ENCODE data around the gene MCEE. TPM values are rescaled to one million over a fixed set of nuclear protein-coding genes. Genes with fewer than 3 reads are reported as not detected.

Gene MCEE
- total and polyA plus RNA-seq, 2 donors = 18.0 to 28.9 TPM

- Histone ChIP-seq H3K27ac (ENCODE audit: low read depth in 1 of 2, low read length in 1 of 2) (no peak overlapping the region), H3K4me3 (ENCODE audit: low read length in 2 of 2) (no peak overlapping the region), H3K4me1 (ENCODE audit: control insufficient read depth in 2 of 2, insufficient read depth in 2 of 2, low read length in 2 of 2) (peaks cover 3 to 23% of the 10 kb centered on the region in 2 donors), H3K36me3 (ENCODE audit: control insufficient read depth in 2 of 2, insufficient read depth in 2 of 2, low read length in 1 of 2) (peaks cover 55 to 61% of the 10 kb centered on the region in 2 donors), H3K9me3 (ENCODE audit: control insufficient read depth in 2 of 2, insufficient read depth in 1 of 2, low read length in 1 of 2) (no peaks in the 10 kb centered on the region), H3K27me3 (ENCODE audit: control insufficient read depth in 2 of 2, insufficient read depth in 1 of 2, low read length in 1 of 2) (no peaks in the 10 kb centered on the region)
- WGBS = 99% methylated on average over 2 of the region's 2 CpGs
- DNase-seq (ENCODE audit: low read depth in 6 of 9, low spot score in 9 of 9) = no peak
These were observed 55.1 kb downstream of the MCEE start for GRCh38 chr2:71074893-71075395.

GRCh38 chr2:71073475-71073874, 56.6 kb downstream of the MCEE start:
- no peak overlapping the region for H3K4me3 ChIP-seq (ENCODE audit: low read length in 2 of 2)
- peaks cover 6 to 33% of the 10 kb centered on the region in 2 donors for H3K4me1 ChIP-seq (ENCODE audit: control insufficient read depth in 2 of 2, insufficient read depth in 2 of 2, low read length in 2 of 2)
- WGBS = over 99% methylated on average over 8 of the region's 8 CpGs
- H3K27ac ChIP-seq (ENCODE audit: low read depth in 1 of 2, low read length in 1 of 2) = no peak overlapping the region
- peaks cover 0 to 4% of the 10 kb centered on the region in 2 donors for H3K9me3 ChIP-seq (ENCODE audit: control insufficient read depth in 2 of 2, insufficient read depth in 1 of 2, low read length in 1 of 2)
- H3K27me3 ChIP-seq (ENCODE audit: control insufficient read depth in 2 of 2, insufficient read depth in 1 of 2, low read length in 1 of 2) = no peaks in the 10 kb centered on the region
- DNase-seq (ENCODE audit: low read depth in 6 of 9, low spot score in 9 of 9) = no peak
- H3K36me3 ChIP-seq (ENCODE audit: control insufficient read depth in 2 of 2, insufficient read depth in 2 of 2, low read length in 1 of 2) = peaks cover 47 to 54% of the 10 kb centered on the region in 2 donors

DNA sequence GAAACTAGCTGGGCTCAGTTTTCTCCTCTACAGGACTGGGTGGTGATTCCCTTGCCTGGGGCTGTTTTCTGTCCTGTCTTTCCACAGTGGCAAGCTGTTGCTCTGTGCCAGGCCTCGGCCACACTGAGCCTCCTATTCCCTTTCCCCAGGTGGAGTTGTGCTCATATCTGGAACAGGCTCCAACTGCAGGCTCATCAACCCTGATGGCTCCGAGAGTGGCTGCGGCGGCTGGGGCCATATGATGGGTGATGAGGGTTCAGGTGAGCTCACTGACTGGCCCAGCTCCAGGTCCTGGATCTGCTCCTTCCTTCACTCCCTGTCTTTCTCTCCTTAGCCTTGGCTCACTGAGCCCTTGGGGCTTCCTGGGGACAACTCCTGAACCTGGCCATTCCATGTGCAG, 57.5 kb downstream of the MCEE start:
- Histone ChIP-seq H3K27me3 (ENCODE audit: control insufficient read depth in 2 of 2, insufficient read depth in 1 of 2, low read length in 1 of 2) (no peaks in the 10 kb centered on the region), H3K27ac (ENCODE audit: low read depth in 1 of 2, low read length in 1 of 2) (peak overlapping the region in 1 of 2 donors; percentile 49), H3K4me1 (ENCODE audit: control insufficient read depth in 2 of 2, insufficient read depth in 2 of 2, low read length in 2 of 2) (peaks cover 8 to 37% of the 10 kb centered on the region in 2 donors), H3K36me3 (ENCODE audit: control insufficient read depth in 2 of 2, insufficient read depth in 2 of 2, low read length in 1 of 2) (peaks cover 39 to 48% of the 10 kb centered on the region in 2 donors), H3K9me3 (ENCODE audit: control insufficient read depth in 2 of 2, insufficient read depth in 1 of 2, low read length in 1 of 2) (peaks cover 0 to 8% of the 10 kb centered on the region in 2 donors), H3K4me3 (ENCODE audit: low read length in 2 of 2) (no peak overlapping the region)
- WGBS = 98% methylated on average over 4 of the region's 4 CpGs
- DNase-seq (ENCODE audit: low read depth in 6 of 9, low spot score in 9 of 9) = no peak

DNA sequence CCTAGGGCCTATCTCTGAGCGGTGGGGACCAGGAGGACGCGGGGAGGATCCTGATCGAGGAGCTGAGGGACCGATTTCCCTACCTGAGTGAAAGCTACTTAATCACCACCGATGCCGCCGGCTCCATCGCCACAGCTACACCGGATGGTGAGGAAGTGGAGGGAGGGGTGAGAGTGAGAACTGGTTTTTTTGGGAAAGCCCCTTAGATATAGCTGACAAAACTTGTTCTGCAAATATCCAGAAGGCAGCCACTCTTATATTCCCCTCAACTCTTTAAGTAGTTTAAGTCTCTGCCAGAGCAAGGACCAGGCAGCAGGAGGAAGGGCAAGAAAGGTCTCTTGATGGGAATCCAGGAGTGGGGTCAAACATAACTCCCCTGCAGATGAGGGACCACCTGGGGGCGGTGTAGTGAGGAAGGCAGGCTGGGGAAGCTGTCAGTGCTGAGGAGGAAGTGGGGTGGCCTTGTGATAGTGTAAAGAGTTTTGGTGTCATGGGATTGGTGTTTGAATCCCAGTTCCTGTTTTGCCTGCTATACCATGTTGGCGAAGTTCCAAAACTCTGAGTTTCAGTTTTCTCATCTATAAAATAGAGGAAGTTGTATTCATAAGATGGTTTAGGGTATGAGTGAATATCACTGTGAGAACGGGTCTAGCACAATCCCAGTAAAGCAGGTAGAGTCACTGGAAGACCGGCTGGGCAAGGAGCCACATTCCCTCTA, 58.2 kb downstream of the MCEE start:
- Histone ChIP-seq H3K27ac (ENCODE audit: low read depth in 1 of 2, low read length in 1 of 2) (peak overlapping the region; percentile 22 to 65), H3K36me3 (ENCODE audit: control insufficient read depth in 2 of 2, insufficient read depth in 2 of 2, low read length in 1 of 2) (peaks cover 35 to 42% of the 10 kb centered on the region in 2 donors), H3K27me3 (ENCODE audit: control insufficient read depth in 2 of 2, insufficient read depth in 1 of 2, low read length in 1 of 2) (no peaks in the 10 kb centered on the region), H3K9me3 (ENCODE audit: control insufficient read depth in 2 of 2, insufficient read depth in 1 of 2, low read length in 1 of 2) (peaks cover 0 to 8% of the 10 kb centered on the region in 2 donors), H3K4me1 (ENCODE audit: control insufficient read depth in 2 of 2, insufficient read depth in 2 of 2, low read length in 2 of 2) (peaks cover 10 to 40% of the 10 kb centered on the region in 2 donors), H3K4me3 (ENCODE audit: low read length in 2 of 2) (no peak overlapping the region)
- 42% methylated on average over 14 of the region's 14 CpGs for WGBS
- peak in 3 of 9 donors; percentile 15 to 56 (median 22) for DNase-seq (ENCODE audit: low read depth in 6 of 9, low spot score in 9 of 9)

DNA sequence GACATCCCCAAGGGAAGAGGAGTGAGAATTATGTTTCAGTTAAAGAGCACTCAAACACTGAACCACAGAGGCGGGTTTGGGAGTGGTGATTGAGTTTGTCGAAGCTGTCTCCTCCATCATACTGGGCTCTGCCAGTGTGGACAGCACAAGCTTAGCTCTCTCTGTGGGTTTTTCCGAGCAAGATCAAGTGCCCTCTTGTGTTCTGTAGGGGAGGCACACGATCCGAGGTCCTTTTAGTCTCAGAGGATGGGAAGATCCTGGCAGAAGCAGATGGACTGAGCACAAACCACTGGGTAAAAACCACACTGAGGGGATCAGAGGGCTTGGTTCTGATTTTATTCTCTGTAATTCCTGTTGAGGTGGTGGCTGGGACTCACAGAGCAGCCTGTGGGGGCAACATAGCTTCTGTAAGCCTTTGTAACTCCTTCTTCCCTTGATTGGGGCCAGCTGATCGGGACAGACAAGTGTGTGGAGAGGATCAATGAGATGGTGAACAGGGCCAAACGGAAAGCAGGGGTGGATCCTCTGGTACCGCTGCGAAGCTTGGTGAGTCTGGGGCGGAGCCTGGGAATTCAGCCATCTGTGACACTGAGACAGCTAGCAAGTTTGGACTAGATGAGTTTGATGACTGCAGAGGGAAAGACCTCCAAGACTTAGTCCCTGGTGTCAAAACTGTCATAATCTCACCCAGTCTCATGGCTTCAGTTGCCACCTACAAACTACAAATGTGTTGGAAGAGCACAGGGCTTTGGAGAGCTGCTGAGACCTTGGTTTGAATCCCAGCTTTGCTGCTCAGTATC, 59.5 kb downstream of the MCEE start:
- peaks cover 0 to 8% of the 10 kb centered on the region in 2 donors for H3K9me3 ChIP-seq (ENCODE audit: control insufficient read depth in 2 of 2, insufficient read depth in 1 of 2, low read length in 1 of 2)
- H3K27ac ChIP-seq (ENCODE audit: low read depth in 1 of 2, low read length in 1 of 2) = peak overlapping the region in 1 of 2 donors; percentile 65
- 83% methylated on average over 10 of the region's 10 CpGs for WGBS
- peak in 1 of 9 donors; percentile 20 for DNase-seq (ENCODE audit: low read depth in 6 of 9, low spot score in 9 of 9)
- H3K36me3 ChIP-seq (ENCODE audit: control insufficient read depth in 2 of 2, insufficient read depth in 2 of 2, low read length in 1 of 2) = peaks cover 27 to 29% of the 10 kb centered on the region in 2 donors
- peaks cover 10 to 40% of the 10 kb centered on the region in 2 donors for H3K4me1 ChIP-seq (ENCODE audit: control insufficient read depth in 2 of 2, insufficient read depth in 2 of 2, low read length in 2 of 2)
- H3K4me3 ChIP-seq (ENCODE audit: low read length in 2 of 2) = no peak overlapping the region
- no peaks in the 10 kb centered on the region for H3K27me3 ChIP-seq (ENCODE audit: control insufficient read depth in 2 of 2, insufficient read depth in 1 of 2, low read length in 1 of 2)

- WGBS = 80% methylated on average over 5 of the region's 5 CpGs
- Histone ChIP-seq H3K4me1 (ENCODE audit: control insufficient read depth in 2 of 2, insufficient read depth in 2 of 2, low read length in 2 of 2) (peaks cover 10 to 40% of the 10 kb centered on the region in 2 donors), H3K36me3 (ENCODE audit: control insufficient read depth in 2 of 2, insufficient read depth in 2 of 2, low read length in 1 of 2) (peaks cover 20 to 27% of the 10 kb centered on the region in 2 donors), H3K9me3 (ENCODE audit: control insufficient read depth in 2 of 2, insufficient read depth in 1 of 2, low read length in 1 of 2) (peaks cover 0 to 8% of the 10 kb centered on the region in 2 donors), H3K27me3 (ENCODE audit: control insufficient read depth in 2 of 2, insufficient read depth in 1 of 2, low read length in 1 of 2) (no peaks in the 10 kb centered on the region), H3K27ac (ENCODE audit: low read depth in 1 of 2, low read length in 1 of 2) (peak overlapping the region in 1 of 2 donors; percentile 95), H3K4me3 (ENCODE audit: low read length in 2 of 2) (peak overlapping the region; percentile 52 to 96)
- DNase-seq (ENCODE audit: low read depth in 6 of 9, low spot score in 9 of 9) = no peak
These were observed 60.7 kb downstream of the MCEE start for GRCh38 chr2:71069376-71069775.

DNA sequence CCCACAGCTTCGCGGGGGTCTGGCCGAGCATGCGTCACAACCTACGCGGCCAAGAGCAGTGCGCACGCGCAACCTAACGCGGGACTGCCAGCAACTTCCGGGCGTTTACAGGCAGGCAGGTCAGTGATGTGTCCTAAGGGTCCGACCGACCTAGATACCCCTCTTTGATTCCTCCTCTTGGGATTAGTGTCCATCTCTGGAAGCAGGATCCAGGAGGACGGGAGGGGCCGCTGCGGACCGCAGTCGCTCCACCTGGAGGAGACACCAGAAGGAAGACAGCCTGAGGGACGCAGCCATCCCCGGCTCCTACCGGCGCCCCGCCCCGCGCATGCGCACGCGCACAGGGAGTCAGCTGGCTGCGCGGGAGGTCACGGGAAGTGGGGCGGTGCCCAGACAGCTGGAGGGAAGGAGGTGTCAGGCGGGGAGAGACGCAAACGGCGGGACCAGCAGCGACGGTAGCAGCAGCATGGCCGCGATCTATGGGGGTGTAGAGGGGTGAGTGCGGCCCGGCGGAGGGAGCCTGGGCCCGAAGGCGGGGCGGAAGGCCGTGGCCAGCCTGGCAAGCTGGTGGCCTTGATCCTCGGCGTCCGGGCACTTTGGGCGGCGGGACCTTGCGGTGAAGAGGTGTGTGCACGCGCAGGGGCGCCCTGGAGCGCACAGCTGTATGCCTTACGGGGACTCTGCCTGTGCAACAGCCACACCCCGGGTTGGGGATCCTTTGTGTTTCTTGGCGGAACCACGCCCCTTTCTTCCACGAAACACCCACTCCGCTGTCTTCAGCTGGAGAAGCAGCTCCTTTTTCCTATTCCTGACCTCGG, 61.6 kb downstream of the MCEE start, which contains the start of gene NAGK:
NAGK (plus strand) TSS at position 431 of the 818 bp plus-strand sequence; CDS start at position 467, 36 bp downstream.
- H3K27ac ChIP-seq (ENCODE audit: low read depth in 1 of 2, low read length in 1 of 2) = peak within 1 kb of the TSS; percentile 94 to 95
- H3K4me1 ChIP-seq (ENCODE audit: control insufficient read depth in 2 of 2, insufficient read depth in 2 of 2, low read length in 2 of 2) = peaks cover 10 to 40% of the 10 kb centered on the region in 2 donors
- H3K27me3 ChIP-seq (ENCODE audit: control insufficient read depth in 2 of 2, insufficient read depth in 1 of 2, low read length in 1 of 2) = no peaks in the 10 kb centered on the region
- H3K4me3 ChIP-seq (ENCODE audit: low read length in 2 of 2) = peak within 1 kb of the TSS; percentile 52 to 96
- peaks cover 0 to 8% of the 10 kb centered on the region in 2 donors for H3K9me3 ChIP-seq (ENCODE audit: control insufficient read depth in 2 of 2, insufficient read depth in 1 of 2, low read length in 1 of 2)
- peaks cover 11 to 18% of the 10 kb centered on the region in 2 donors for H3K36me3 ChIP-seq (ENCODE audit: control insufficient read depth in 2 of 2, insufficient read depth in 2 of 2, low read length in 1 of 2)
- WGBS = under 1% methylated on average over 66 of the region's 66 CpGs
- DNase-seq (ENCODE audit: low read depth in 6 of 9, low spot score in 9 of 9) = peak; percentile 92 to 98 (median 95)

DNA sequence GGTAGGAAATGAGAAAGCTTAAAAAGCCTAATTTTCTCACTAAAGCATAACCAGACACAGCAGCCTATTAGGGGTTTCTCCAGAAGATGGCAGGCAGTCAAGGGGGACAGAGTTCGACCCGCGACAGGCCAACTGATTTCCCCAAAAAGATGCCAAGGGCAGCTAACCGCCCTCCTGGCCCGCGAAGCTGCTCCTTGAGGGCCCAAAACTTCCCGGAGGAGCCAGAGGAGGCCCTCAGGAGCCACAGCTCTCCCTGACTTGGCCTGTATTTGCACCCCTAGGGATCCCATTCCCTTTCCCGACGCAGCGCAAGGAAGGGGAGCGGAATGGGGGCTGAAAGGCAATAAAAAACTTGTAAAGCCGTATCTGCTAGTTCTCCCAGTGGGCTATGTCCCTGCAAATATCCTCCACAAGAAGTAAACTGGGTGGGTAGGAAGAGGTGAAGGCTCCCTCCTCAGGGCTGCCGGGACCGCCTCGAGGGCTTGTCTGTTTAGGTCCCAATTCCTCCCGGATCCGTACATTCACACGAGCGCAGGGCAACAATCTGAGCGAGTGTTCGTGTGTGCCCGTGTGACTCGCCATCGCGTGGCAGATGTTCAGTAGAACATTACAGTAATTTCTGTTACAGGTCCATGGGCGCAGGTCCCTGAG, 62.3 kb downstream of the MCEE start:
- Histone ChIP-seq H3K36me3 (ENCODE audit: control insufficient read depth in 2 of 2, insufficient read depth in 2 of 2, low read length in 1 of 2) (peaks cover 6 to 11% of the 10 kb centered on the region in 2 donors), H3K4me1 (ENCODE audit: control insufficient read depth in 2 of 2, insufficient read depth in 2 of 2, low read length in 2 of 2) (peaks cover 10 to 38% of the 10 kb centered on the region in 2 donors), H3K27me3 (ENCODE audit: control insufficient read depth in 2 of 2, insufficient read depth in 1 of 2, low read length in 1 of 2) (no peaks in the 10 kb centered on the region), H3K4me3 (ENCODE audit: low read length in 2 of 2) (peak overlapping the region; percentile 52 to 96), H3K9me3 (ENCODE audit: control insufficient read depth in 2 of 2, insufficient read depth in 1 of 2, low read length in 1 of 2) (peaks cover 0 to 8% of the 10 kb centered on the region in 2 donors), H3K27ac (ENCODE audit: low read depth in 1 of 2, low read length in 1 of 2) (peak overlapping the region; percentile 94 to 95)
- DNase-seq (ENCODE audit: low read depth in 6 of 9, low spot score in 9 of 9) = no peak
- 3% methylated on average over 26 of the region's 26 CpGs for WGBS

All from thymus (tissue), 11 donors.